Lower leg skin (tissue), 4 donors: ENCODE results near the gene CSF2RB. TPM values are rescaled to one million over a fixed set of nuclear protein-coding genes. Genes with fewer than 3 reads are reported as not detected.

Experiments
- DNase-seq, 2 donors: peaks; one replicate each; pipeline ENCODE4 v3.0.0-alpha.2; 2019; ENCODE audit warnings: low spot score in 2 of 2
- H3K4me3 ChIP-seq: fragments of 200-600 bp; sonication (generic); 2 replicates; pipeline ENCODE4 v1.5.1; 2017; ENCODE audit warnings: mild to moderate bottlenecking, low read depth; ENCODE audit not compliant: poor library complexity, severe bottlenecking
- CTCF ChIP-seq, 3 donors: fragments of 450-650 bp; IDR thresholded peaks; one replicate each; pipeline ENCODE4 v1.5.1; 2016; ENCODE audit warnings: antibody characterized with exemption in 3 of 3, mild to moderate bottlenecking in 3 of 3, moderate library complexity in 2 of 3
- POLR2A ChIP-seq, 2 donors: fragments of 450-650 bp; IDR thresholded peaks; one replicate each; pipeline ENCODE4 v1.6.1; 2016 to 2017; ENCODE audit warnings: antibody characterized with exemption in 2 of 2, mild to moderate bottlenecking in 1 of 2, moderate library complexity in 1 of 2
- WGBS, 2 donors: methylation state at CpG; one replicate each; pipeline ENCODE4 v1.1.5; 2018; 5-methylcytosine and 5-hydroxymethylcytosine counted together
- intact Hi-C: fragments of 100-400 bp; cut with DNase I; formaldehyde crosslinking; loops from one replicate; pipeline ENCODE4 v1.15.0; 2023; ENCODE audit warnings: low total_unique reads
- total RNA-seq, 4 donors: library from RNA; depleted of rRNA; stranded (reverse); fragments of >200 nt; gene quantifications; one replicate each; pipeline ENCODE4 v1.1.0, GENCODE V29; 2016

CSF2RB gene
- total RNA-seq, 4 donors from 2014 or later = 3.2 to 10.7 (median 5.5) TPM

GRCh38 chr22:36923131-36923788, 9.8 kb downstream of the CSF2RB start:
- DNase-seq = peak in 1 of 2 donors; percentile 75
- no peak overlapping the region for H3K4me3 ChIP-seq
- TF ChIP-seq POLR2A (IDR thresholded peaks at IDR 0.05) (no peak), CTCF (IDR thresholded peaks at IDR 0.05) (no peak)
- WGBS, 2 donors = 89 to 92% methylated on average over 20 to 21 of the region's 21 CpGs
- intact Hi-C loops = no loop called here

DNA sequence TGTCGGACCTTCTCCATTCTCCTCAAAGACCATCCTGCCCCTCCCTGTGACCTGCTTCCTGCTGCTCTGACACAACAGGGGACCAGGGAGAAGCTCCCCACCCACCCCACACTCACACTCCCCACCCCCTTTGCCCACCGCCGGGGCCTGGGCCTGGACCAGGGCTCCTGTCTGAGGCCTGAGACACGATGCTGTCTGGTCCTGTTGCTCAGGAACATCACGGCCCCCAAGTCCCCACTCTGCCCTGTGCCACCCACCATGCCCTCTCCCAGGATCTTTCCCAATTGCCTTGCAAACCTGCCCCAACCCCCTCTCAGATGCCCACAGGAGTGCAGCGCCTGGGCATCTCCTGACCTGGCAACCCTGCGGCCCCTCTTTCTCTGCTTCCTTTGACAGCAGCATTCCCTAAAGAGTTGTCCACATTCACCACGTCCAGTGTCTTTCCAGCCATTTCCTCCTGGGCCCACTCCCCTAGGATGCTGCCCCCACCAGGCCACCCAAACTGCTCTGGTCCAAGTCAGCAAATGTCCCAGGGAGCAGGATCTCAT, 10.8 kb downstream of the CSF2RB start:
- TF ChIP-seq CTCF (IDR thresholded peaks at IDR 0.05) (no peak), POLR2A (IDR thresholded peaks at IDR 0.05) (no peak)
- intact Hi-C loops = no loop called here
- 80 to 85% methylated on average over 8 of the region's 8 CpGs for WGBS, 2 donors
- DNase-seq = peak in 1 of 2 donors; percentile 70
- H3K4me3 ChIP-seq = no peak overlapping the region

DNA sequence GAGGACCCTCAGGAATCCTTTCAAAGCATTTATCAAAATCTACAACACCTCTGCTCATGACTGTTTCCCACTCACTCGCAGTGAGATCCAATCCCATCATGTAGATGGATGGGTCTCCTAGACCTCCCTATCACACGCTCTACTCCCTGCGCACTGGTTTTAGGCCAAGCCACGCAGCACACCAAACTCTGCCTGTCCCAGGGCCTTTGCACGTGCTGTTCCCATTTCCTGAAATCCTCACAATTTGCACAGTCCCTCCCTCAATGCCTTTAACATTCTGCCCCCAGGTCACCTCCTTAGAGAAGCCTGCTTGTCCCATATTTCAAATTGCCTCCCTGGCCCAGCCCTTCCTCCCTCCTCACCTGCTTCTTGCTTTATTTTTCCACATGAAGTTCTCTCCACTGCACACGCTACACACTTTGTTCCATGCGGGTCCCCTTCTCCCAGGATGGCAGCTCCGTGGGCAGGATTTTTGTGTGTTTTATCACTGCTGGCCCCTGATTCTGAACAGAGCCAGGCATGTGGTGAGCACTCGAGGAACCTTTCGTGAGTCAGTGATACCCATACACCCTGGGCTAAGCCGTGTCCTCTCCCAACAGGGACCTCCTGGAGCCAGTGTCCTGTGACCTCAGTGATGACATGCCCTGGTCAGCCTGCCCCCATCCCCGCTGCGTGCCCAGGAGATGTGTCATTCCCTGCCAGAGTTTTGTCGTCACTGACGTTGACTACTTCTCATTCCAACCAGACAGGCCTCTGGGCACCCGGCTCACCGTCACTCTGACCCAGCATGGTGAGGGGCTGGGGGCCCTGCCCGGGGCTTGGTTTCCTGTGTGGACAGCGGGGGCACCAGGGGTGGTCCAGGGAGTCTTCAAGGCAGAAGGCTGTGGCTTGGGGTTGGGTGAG, 12.2 kb downstream of the CSF2RB start:
- peak in 1 of 2 donors; percentile 81 for DNase-seq
- TF ChIP-seq CTCF (IDR thresholded peaks at IDR 0.05) = no peak
- no peak for TF ChIP-seq POLR2A (IDR thresholded peaks at IDR 0.05)
- intact Hi-C loops = no loop called here
- H3K4me3 ChIP-seq = no peak overlapping the region
- WGBS, 2 donors = 87% methylated on average over 19 of the region's 19 CpGs

- no peak for TF ChIP-seq POLR2A (IDR thresholded peaks at IDR 0.05)
- TF ChIP-seq CTCF (IDR thresholded peaks at IDR 0.05) = no peak
- intact Hi-C loops = no loop called here
- DNase-seq = peak in 1 of 2 donors; percentile 56
Observed at GRCh38 chr22:36926309-36926708, 12.9 kb downstream of the CSF2RB start.

GRCh38 chr22:36926721-36927435, 13.4 kb downstream of the CSF2RB start:
- WGBS, 2 donors = 80 to 86% methylated on average over 14 of the region's 14 CpGs
- H3K4me3 ChIP-seq = no peak overlapping the region
- DNase-seq = peak in 1 of 2 donors; percentile 67
- TF ChIP-seq CTCF (IDR thresholded peaks at IDR 0.05) = no peak
- TF ChIP-seq POLR2A (IDR thresholded peaks at IDR 0.05) = no peak
- intact Hi-C loops = no loop called here

More at GRCh38 chr22:36926309-36926708, 12.9 kb downstream of the CSF2RB start:
- H3K4me3 ChIP-seq = no peak overlapping the region
- WGBS, 2 donors = 81 to 92% methylated on average over 6 of the region's 6 CpGs
